ENCODE results near the gene MTHFD2L. TPM values are rescaled to one million over a fixed set of nuclear protein-coding genes. Genes with fewer than 3 reads are reported as not detected.
"Not testable (repeated sequence)": the region's sequence is repeated elsewhere in the genome, so short reads cannot be mapped to it uniquely, and the experiment has no call there.

MTHFD2L gene
- total and polyA plus RNA-seq, 5 experiments from 2014 or later, result 5.2 to 14.8 (median 7.8) TPM

DNA sequence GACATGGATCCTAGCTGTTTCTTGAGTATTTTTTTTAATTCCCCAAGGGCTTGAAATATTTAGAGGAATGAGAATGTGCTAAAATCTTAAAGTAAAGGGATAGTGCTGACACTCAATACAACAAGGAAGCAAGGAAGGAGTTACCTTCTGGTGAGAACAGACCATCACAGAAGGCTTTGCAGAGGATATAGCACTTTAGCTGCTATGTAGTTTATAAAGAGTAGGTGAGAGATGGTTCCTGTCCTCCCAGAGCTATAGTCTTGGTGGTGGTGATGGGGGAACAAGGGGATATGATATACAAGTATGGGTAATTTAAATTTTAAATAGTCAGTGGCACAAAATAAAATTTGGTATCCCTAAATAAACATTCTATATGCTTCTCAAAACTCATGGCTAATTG is 47.6 kb downstream of the MTHFD2L start:
- no peak overlapping the region for H3K4me3 Mint-ChIP-seq
- H3K27me3 Mint-ChIP-seq, result no peaks in the 10 kb centered on the region
- peak overlapping the region in 2 of 10 donors; percentile 41 to 87 for H3K27ac Mint-ChIP-seq
- no peak for ATAC-seq
- H3K36me3 Mint-ChIP-seq, result peaks cover 20 to 59% (median 26%) of the 10 kb centered on the region in 3 donors
- H3K4me1 Mint-ChIP-seq, result peaks cover 2 to 21% (median 8%) of the 10 kb centered on the region in 4 donors
- POLR2A ChIA-PET, result no interaction called here
- peaks cover 0 to 9% (median 0%) of the 10 kb centered on the region in 9 donors for H3K9me3 Mint-ChIP-seq
- DNase-seq, result no peak

DNA sequence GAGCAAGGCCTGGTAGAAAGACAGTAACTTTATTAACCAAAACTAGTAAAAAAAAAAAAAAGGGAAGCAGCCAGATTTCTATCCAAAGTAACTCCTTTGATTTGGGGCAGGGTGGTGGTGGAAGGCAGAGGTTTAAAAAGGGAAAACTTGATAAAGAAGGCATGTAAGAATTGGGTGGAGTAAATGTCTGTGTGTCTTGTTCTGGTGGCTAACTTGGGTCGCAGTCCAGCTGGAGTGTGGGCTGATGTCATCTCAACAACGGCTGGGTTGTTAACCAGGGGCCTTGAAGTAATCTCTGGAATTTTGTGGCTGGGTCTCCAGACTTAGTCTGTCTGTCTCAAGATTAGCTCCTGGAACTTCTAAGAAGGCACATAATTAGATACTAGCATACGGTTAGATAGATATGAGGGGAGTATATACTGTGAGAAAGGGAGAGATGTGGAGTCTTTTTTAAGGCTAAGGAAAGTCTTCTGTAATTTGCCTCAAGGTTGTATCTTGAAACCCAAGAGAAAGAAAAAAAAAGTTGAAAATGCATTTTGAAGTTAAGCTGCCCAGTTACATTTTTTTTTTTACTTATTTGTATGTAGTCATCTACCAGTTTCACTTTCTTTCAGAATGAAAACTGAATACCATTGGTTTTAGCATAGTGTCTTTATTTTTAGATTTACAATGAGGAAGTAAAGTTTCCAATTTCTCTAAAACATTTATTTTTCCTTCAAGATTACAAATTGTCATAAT is 48.3 kb downstream of the MTHFD2L start:
- peak overlapping the region in 2 of 10 donors; percentile 2 to 66 for H3K4me3 Mint-ChIP-seq
- ATAC-seq, result no peak
- DNase-seq, result no peak
- POLR2A ChIA-PET, result no interaction called here
- H3K4me1 Mint-ChIP-seq, result peaks cover 2 to 21% (median 8%) of the 10 kb centered on the region in 4 donors
- H3K9me3 Mint-ChIP-seq, result peaks cover 0 to 16% (median 5%) of the 10 kb centered on the region in 9 donors
- H3K27ac Mint-ChIP-seq, result peak overlapping the region in 4 of 10 donors; percentile 7 to 87 (median 34)
- peaks cover 25 to 64% (median 27%) of the 10 kb centered on the region in 3 donors for H3K36me3 Mint-ChIP-seq
- H3K27me3 Mint-ChIP-seq, result no peaks in the 10 kb centered on the region

DNA sequence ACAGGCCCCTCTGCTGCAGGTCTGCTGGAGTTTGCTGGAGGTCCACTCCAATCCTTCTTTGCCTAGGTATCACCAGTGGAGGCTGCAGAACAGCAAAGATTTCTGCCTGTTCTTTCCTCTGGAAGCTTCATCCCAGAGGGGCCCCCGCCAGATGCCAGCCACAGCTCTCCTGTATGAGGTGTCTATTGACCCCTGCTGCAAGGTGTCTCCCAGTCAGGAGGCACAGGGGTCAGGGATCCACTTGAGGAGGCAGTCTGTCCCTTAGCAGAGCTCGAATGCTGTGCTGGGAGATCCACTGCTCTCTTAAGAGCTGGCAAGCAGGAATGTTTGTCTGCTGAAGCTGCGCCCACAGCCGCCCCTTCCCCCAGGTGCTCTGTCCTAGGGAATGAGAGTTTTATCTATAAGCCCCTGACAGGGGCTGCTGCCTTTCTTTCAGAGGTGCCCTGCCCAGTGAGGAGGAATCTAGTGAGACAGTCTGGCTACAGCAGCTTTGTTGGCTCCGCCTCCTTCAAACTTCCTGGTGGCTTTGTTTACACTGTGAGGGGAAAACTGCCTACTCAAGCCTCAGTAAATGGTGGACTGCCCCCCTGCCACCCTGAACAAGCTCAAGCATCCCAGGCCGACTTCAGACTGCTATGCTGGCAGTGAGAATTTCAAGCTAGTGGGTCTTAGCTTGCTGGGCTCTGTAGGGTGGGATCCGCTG is 56.7 kb downstream of the MTHFD2L start:
- ATAC-seq, H3K4me3 Mint-ChIP-seq: not testable (repeated sequence)

DNA sequence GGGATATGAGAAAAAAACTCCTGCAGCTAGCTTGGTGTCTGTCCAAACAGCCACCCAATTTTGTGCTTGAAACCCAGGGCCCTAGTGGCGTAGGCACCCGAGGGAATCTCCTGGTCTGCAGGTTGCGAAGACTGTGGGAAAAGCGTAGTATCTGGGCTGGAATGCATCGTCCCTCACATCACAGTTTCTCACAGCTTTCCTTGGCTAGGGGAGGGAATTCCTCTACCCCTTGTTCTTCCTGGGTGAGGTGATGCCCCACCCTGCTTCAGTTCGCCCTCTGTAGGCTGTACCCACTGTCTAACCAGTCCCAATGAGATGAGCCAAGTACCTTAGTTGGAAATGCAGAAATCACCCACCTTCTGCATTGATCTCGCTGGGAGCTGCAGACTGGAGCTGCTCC is 57.3 kb downstream of the MTHFD2L start:
- Mint-ChIP-seq H3K9me3 (peaks cover 1 to 33% (median 15%) of the 10 kb centered on the region in 9 donors), H3K36me3 (peaks cover 19 to 35% (median 22%) of the 10 kb centered on the region in 3 donors)
- DNase-seq, H3K27me3 Mint-ChIP-seq, POLR2A ChIA-PET, H3K4me1 Mint-ChIP-seq, H3K27ac Mint-ChIP-seq, H3K4me3 Mint-ChIP-seq, ATAC-seq: not testable (repeated sequence)

More for the DNA sequence above, 56.7 kb downstream of the MTHFD2L start:
- H3K4me1 Mint-ChIP-seq, DNase-seq, POLR2A ChIA-PET, H3K27ac Mint-ChIP-seq, H3K27me3 Mint-ChIP-seq: not testable (repeated sequence)
- Mint-ChIP-seq H3K36me3 (peaks cover 19 to 40% (median 22%) of the 10 kb centered on the region in 3 donors), H3K9me3 (peaks cover 5 to 37% (median 15%) of the 10 kb centered on the region in 9 donors)

DNA sequence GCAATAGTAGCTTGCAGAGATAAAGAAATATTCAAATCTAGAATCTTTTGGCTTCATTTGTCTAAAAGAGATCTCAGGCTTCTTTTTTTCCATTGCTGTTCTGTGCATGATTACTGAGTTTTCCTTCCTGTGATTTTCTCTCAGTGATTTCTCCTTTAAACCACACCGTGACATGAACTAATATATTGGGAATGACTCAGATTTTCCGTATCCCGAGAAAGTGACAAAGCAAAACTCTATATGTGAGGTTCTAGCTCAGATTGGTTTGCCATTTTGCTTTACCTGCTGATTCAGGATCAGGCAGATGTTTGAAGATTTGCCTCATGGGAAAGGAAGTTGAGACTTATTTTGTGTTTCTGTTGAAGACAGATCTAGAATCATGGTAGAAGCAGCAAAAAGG is 59.4 kb downstream of the MTHFD2L start:
- ATAC-seq (no peak), DNase-seq (no peak)
- Mint-ChIP-seq H3K4me3 (no peak overlapping the region), H3K9me3 (peaks cover 0 to 14% (median 5%) of the 10 kb centered on the region in 9 donors), H3K4me1 (peaks cover 0 to 4% (median 2%) of the 10 kb centered on the region in 4 donors), H3K27ac (no peak overlapping the region), H3K27me3 (no peaks in the 10 kb centered on the region), H3K36me3 (peaks cover 7 to 14% (median 12%) of the 10 kb centered on the region in 3 donors)
- POLR2A ChIA-PET, result no interaction called here

DNA sequence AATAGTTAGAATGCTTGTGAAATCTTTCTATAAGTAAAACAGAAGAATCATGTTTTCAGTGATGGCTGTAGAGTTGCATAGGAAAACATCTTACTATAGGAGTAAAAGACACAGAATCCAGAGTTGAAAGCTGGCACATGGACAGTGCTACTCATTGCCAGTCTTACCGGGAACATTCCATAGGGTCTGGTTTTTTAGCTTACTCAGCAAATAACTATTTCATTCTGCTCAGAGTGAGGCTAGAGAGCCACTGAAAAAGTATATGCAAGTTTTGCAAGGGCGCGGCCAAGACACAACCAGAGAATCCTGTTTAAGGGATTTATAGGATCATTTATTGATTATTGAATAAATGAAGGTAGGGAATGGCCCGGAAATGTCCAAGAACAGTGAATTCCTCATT is 60.3 kb downstream of the MTHFD2L start:
- no peak overlapping the region for H3K27ac Mint-ChIP-seq
- DNase-seq (no peak), ATAC-seq (no peak)
- H3K36me3 Mint-ChIP-seq, result peaks cover 3 to 14% (median 7%) of the 10 kb centered on the region in 3 donors
- peaks cover 0 to 6% (median 0%) of the 10 kb centered on the region in 9 donors for H3K9me3 Mint-ChIP-seq
- H3K27me3 Mint-ChIP-seq, result no peaks in the 10 kb centered on the region
- H3K4me1 Mint-ChIP-seq, result peaks cover 0 to 4% (median 2%) of the 10 kb centered on the region in 4 donors
- no peak overlapping the region for H3K4me3 Mint-ChIP-seq
- POLR2A ChIA-PET, result no interaction called here

DNA sequence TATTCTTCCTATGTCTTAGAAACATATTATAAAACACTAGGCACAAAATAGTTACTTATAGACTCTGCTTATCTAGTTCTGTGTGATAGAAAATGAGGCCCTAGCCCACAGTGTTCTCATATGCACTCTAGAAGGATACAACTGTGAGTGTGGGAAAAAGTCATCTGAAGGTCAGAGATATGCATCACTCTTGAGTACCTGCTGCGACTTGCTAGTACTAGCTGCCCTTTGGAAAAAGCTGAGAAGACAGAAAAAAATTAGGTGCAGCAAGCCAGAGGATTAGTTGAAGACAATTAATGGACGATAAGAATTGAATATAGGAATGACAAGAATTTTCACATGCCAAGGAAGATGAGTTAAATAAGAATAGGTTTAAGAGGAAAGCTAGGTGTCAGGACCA is 61.3 kb downstream of the MTHFD2L start:
- Mint-ChIP-seq H3K4me3 (no peak overlapping the region), H3K9me3 (no peaks in the 10 kb centered on the region), H3K27me3 (no peaks in the 10 kb centered on the region), H3K36me3 (peaks cover 2 to 11% (median 3%) of the 10 kb centered on the region in 3 donors), H3K27ac (no peak overlapping the region), H3K4me1 (peaks cover 0 to 4% (median 2%) of the 10 kb centered on the region in 4 donors)
- DNase-seq (no peak), ATAC-seq (no peak)
- POLR2A ChIA-PET, result no interaction called here

DNA sequence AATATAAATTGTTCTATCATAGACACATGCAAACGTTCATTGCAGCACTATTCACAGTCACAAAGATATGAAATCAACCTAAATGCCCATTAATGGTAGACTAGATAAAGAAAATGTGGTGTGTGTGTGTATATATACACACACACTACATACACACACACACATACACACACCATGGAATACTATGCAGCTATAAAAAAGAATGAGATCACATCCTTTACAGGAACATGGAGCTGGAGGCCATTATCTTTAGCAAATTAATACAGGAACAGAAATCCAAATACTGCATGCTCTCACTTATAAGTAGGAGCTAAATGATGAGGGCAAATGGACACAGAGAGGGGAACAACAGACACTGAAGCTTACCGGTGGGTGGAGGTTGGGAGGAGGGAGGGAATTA is 65.2 kb downstream of the MTHFD2L start:
- DNase-seq (no peak), ATAC-seq (no peak)
- no peaks in the 10 kb centered on the region for H3K9me3 Mint-ChIP-seq
- POLR2A ChIA-PET, result no interaction called here
- H3K27ac Mint-ChIP-seq, result no peak overlapping the region
- H3K36me3 Mint-ChIP-seq, result peaks cover 3 to 17% (median 12%) of the 10 kb centered on the region in 3 donors
- no peak overlapping the region for H3K4me3 Mint-ChIP-seq
- peaks cover 0 to 4% (median 2%) of the 10 kb centered on the region in 4 donors for H3K4me1 Mint-ChIP-seq
- H3K27me3 Mint-ChIP-seq, result no peaks in the 10 kb centered on the region

DNA sequence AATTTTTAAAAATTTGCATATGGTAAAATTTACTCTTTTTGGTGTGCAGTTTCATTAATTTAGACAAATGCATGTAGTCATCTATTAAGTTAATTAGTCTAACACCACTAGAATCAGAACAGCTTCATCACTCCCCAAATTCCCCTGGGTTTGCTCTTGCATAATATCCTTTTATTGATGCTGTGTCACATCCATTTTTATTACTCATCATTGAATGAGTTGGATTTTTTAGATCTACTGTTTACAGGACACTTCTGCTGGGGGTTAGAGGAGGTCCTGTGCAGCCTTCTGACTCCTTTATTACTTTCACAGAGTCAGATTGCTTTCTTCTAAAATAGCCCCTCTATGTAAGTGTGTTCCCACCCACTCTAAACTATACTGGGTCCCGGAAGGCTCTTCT is 65.9 kb downstream of the MTHFD2L start:
- Mint-ChIP-seq H3K36me3 (peaks cover 3 to 17% (median 12%) of the 10 kb centered on the region in 3 donors), H3K27ac (no peak overlapping the region), H3K27me3 (no peaks in the 10 kb centered on the region), H3K4me1 (peaks cover 0 to 4% (median 2%) of the 10 kb centered on the region in 4 donors), H3K9me3 (no peaks in the 10 kb centered on the region), H3K4me3 (no peak overlapping the region)
- POLR2A ChIA-PET, result no interaction called here
- ATAC-seq, result no peak
- no peak for DNase-seq

DNA sequence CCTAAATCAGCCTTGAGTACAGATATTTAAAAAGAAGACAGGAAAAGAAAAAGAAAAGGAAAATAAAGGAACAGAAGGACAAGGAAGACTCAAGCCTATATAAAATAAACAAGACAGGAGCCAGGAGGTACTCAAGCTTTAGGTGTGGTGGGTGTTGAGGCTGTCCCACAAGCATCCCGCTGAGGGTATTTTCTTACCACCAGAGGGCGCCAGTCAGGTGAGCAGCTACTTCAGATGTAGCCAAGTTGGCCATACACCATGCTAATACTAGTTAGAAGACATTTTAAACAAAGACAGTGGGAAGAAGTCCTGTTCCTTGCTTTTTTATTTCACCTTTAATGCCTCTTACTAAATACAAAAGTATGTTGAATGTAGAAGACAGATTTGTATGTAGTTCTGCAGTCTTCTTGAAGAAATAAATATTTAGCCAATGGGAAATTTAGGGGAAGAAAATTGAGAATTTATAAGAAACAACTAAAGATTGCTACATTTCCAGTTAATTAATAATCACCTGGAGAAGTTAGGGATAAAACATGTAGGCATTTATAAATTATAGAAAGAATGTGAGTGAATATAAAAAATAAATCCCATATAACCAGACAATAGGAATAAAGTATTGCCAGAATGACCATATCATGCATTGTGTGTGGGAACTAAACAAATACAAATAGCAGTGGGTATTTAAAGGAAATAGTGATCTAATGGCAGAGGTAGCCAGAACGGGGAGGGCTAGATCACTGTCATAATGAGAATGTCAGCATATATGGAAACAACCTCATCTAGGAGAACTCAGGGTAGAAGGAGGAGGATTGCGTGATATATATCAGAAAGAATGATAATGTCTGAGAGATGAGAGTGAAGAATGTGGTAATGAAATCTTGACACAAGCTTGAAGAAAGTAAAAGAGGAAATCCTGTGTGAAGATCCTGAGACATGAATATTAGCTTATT is 71.0 kb downstream of the MTHFD2L start:
- POLR2A ChIA-PET, result no interaction called here
- no peaks in the 10 kb centered on the region for H3K4me1 Mint-ChIP-seq

DNA sequence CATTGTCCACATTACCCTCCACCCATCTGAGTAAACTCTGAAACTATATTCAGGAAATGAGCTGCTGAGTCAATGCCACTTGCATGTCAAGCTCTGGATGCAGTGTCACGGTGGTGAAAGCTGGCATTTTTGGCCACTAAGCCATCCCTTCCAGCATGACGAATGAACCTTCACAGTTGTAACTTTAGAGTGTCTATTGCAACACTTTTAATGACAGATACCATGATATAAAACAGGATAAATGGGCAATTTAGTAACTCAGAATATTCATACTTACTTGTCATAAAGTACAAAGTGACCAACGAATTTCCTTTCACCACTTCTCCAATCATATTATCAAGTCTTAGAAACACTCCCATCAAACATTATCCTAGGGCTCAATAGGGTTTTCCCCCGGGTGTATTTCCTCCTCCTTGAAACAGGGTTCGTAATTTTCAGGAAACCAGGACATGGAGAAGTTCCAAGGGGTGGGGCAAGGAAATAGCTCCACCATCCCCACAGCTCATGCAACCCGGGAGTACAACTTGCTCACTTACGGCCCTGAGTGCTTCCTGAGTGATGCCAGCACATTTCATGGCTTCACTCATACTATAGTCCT is 73.1 kb downstream of the MTHFD2L start:
- POLR2A ChIA-PET, result interaction anchor here (0.6 kb wide), 1 partner anchor 1492 kb away, joined by 3 read pairs; no protein-coding TSS in a partner anchor
- peaks cover 0 to 6% (median 3%) of the 10 kb centered on the region in 3 donors for H3K36me3 Mint-ChIP-seq
- H3K27me3 Mint-ChIP-seq, result no peaks in the 10 kb centered on the region
- no peak overlapping the region for H3K4me3 Mint-ChIP-seq
- no peaks in the 10 kb centered on the region for H3K9me3 Mint-ChIP-seq
- ATAC-seq (no peak), DNase-seq (no peak)
- peaks cover 0 to 4% (median 3%) of the 10 kb centered on the region in 4 donors for H3K4me1 Mint-ChIP-seq
- H3K27ac Mint-ChIP-seq, result no peak overlapping the region

More for the DNA sequence above, 71.0 kb downstream of the MTHFD2L start:
- peak; percentile 77 to 79 for ATAC-seq
- no peak overlapping the region for H3K4me3 Mint-ChIP-seq
- H3K27me3 Mint-ChIP-seq, result no peaks in the 10 kb centered on the region
- H3K27ac Mint-ChIP-seq, result no peak overlapping the region
- peaks cover 0 to 11% (median 6%) of the 10 kb centered on the region in 3 donors for H3K36me3 Mint-ChIP-seq
- H3K9me3 Mint-ChIP-seq, result no peaks in the 10 kb centered on the region
- DNase-seq, result peak; percentile 43 to 84 (median 66)

DNA sequence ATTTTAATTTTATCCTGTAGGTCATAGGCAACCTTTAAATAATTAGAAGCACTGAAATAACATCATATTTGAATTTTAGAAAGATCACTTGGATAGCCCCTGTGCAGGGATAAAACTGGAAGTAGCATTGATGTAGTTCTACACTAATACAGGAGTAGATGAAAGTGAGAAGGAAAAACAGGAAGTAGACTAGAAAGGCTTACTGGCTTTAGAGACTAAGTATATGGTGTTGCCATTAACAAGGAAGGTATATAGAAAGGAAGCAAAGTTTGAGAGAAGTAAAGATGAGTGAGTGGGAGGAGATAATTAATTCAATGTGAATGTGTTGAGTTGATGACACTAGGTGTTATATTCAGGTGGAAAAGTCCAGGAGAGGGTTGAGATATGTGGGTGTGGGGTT is 77.2 kb downstream of the MTHFD2L start:
- ATAC-seq (no peak), DNase-seq (no peak)
- POLR2A ChIA-PET, result no interaction called here
- peaks cover 0 to 4% (median 0%) of the 10 kb centered on the region in 9 donors for H3K9me3 Mint-ChIP-seq
- H3K4me1 Mint-ChIP-seq, result peaks cover 0 to 4% (median 3%) of the 10 kb centered on the region in 4 donors
- no peaks in the 10 kb centered on the region for H3K27me3 Mint-ChIP-seq
- H3K4me3 Mint-ChIP-seq, result no peak overlapping the region
- H3K27ac Mint-ChIP-seq, result no peak overlapping the region
- H3K36me3 Mint-ChIP-seq, result peaks cover 0 to 4% (median 3%) of the 10 kb centered on the region in 3 donors
